T follicular helper cell (primary cell): ENCODE measurements around the gene ASRGL1.
"Not testable (repeated sequence)": the region's sequence is repeated elsewhere in the genome, so short reads cannot be mapped to it uniquely, and the experiment has no call there.

Source experiments
- DNase-seq: peaks from one replicate; pipeline ENCODE4 v3.0.0-alpha.2; 2020; ENCODE audit warnings: low read depth
- total RNA-seq, 2 experiments: gene quantifications; one replicate each; lab custom pipeline; 2026; lab: John Stamatoyannopoulos, UW

The ASRGL1 gene
- total RNA-seq = 1.0 to 1.4 reads per million in 2 experiments

GRCh38 chr11:62337303-62338181 is at the start of gene ASRGL1:
Gene ASRGL1, plus strand, starts transcription at chr11:62337448. Its CDS starts 530 bp downstream, at chr11:62337978.
- DNase-seq = peak; percentile 59

- DNase-seq = no peak
Measured at GRCh38 chr11:62295504-62295903, 41.7 kb upstream of the ASRGL1 start.

GRCh38 chr11:62298975-62299374 is 38.3 kb upstream of the ASRGL1 start, which contains the start of gene SCGB1D4:
Gene SCGB1D4, minus strand, starts transcription at chr11:62299075. Its CDS starts 65 bp downstream, at chr11:62299010.
- DNase-seq = no peak

DNA sequence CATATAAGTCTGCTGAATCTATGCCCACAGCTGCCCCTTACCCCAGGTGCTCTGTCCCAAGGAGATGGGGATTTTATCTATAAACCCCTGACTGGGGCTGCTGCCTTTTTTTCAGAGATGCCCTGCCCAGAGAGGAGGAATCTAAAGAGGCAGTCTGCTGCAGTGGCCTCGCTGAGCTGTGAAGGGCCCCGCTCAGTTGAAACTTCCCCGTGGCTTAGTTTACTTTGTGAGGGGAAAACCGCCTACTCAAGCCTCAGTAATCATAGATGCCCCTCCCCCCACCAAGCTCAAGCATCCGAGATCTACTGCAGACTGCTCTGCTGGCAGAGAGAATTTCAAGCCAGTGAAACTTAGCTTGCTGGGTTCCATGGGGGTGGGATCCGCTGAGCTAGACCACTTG is 31.0 kb upstream of the ASRGL1 start:
- DNase-seq = no peak

GRCh38 chr11:62307950-62308349 is 29.3 kb upstream of the ASRGL1 start:
- DNase-seq = no peak

DNA sequence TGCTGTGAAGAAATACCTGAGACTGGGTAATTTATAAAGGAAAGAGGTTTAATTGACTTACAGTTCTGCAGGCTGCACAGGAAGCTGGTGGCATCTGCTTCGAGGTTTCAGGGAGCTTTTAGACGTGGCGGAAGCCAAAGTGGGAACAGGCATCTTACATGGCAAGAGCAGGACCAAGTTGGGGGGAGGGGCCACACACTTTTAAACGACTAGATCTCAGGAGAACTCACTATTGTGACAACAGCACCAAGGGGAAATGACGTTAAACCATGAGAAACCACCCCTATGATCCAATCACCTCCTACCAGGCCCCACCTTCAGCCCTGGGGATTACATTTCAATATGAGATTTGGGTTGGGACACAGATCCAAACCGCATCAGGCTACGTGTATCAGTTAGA is 27.3 kb upstream of the ASRGL1 start:
- no peak for DNase-seq

DNA sequence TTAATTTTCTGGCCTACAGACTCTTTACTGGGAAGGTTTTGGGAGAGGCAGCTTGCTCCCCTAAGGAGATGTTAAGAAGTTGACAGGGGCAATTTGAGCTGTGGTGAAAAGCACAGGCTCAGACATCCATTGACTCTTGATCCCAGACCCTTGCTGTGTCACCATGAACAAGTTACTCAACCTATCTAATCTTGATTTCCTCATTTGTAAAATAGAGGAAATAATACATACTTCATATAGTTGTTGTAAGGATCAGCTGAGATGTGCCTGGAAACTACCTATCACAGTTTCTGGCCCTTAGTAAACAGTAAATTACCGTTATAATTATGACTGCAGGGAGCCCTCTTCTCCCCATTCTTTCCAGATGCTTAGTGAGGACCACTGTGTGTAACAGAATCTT is 21.8 kb upstream of the ASRGL1 start:
- no peak for DNase-seq

GRCh38 chr11:62322524-62322923 is 14.7 kb upstream of the ASRGL1 start:
- no peak for DNase-seq

DNA sequence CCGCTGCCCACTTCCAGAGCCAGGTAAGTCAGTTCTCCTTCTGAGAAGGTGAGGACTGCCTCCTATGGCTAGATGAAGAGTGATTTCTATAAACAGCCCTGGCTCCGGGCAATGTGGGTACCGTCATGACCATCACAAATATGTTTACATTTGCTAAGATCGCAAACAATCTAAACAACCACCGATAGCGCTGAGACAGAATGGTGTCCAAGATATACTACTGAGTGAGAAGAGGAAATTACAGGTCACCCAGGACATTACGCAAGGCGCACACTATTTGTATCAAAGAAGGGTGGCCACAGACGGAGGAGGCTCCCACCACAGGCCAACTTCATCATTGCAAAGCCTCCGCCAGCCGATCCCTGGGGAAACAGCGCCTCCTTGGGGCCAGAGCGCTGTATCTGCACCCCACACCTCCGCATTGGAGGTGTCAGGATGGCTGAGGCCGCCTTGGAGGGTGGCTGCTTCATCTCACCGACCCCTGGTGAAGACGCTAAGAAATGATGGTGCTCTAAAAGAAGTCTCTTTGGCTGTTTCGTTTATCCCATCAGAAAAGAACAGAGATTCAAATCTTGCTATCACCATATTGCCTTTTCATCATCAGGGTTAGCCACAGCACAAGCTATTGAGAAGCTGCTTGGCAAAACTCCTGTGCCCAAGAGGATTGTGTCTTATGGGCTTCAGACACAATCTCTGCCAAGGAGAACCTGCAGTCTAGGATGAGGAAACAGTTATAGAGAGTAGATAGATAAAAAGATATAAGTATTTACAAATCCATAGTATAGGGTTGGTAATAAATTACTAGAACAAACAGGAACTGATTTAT is 12.3 kb upstream of the ASRGL1 start:
- peak; percentile 31 for DNase-seq

DNA sequence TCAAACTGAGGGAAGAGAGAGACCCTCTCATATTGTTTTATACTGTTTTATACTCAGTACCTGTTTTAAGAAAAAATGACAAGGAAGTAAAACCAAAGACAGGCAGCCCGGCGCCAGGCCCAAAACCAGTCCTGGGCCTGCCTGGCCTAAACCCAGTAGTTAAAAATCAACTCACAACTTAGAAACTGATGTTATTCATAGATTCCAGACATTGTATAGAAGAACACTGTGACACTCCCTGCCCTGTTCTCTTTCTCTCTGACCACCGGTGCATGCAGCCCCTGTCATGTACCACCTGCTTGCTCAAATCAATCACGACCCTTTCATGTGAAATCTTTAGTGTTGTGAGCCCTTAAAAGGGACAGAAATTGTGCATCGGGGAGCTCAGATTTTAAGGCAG is 11.5 kb upstream of the ASRGL1 start:
- not testable (repeated sequence) for DNase-seq

- not testable (repeated sequence) for DNase-seq
Measured at GRCh38 chr11:62326719-62327118, 10.5 kb upstream of the ASRGL1 start.

DNA sequence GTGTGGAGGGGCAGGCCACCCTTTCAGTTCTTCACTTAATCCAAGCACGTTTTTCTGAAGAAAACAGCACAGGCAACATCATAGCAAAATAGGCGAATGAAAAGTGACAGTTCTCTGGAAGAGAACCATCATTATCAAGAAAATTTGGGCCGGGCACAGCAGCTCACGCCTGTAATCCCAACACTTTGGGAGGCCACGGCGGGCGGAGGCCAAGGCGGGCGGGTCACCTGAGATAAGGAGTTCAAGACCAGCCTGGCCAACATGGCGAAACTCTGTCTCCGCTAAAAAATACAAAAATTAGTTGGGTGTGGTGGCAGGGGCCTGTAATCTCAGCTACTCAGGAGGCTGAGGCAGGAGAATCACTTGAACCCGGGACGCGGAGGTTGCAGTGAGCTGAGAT is 9.7 kb upstream of the ASRGL1 start:
- DNase-seq = not testable (repeated sequence)

GRCh38 chr11:62331264-62331663 is 6.0 kb upstream of the ASRGL1 start:
- not testable (repeated sequence) for DNase-seq

- DNase-seq = no peak
Measured at GRCh38 chr11:62333768-62334167, 3.5 kb upstream of the ASRGL1 start.

GRCh38 chr11:62336949-62337302 is 322 bp upstream of the ASRGL1 start:
- DNase-seq = not testable (repeated sequence)

GRCh38 chr11:62338218-62338617 is 970 bp downstream of the ASRGL1 start:
- DNase-seq = no peak

- DNase-seq = peak; percentile 46
Measured at GRCh38 chr11:62340269-62340901, 3.1 kb downstream of the ASRGL1 start.

- no peak for DNase-seq
Measured at GRCh38 chr11:62341588-62341987, 4.3 kb downstream of the ASRGL1 start.

DNA sequence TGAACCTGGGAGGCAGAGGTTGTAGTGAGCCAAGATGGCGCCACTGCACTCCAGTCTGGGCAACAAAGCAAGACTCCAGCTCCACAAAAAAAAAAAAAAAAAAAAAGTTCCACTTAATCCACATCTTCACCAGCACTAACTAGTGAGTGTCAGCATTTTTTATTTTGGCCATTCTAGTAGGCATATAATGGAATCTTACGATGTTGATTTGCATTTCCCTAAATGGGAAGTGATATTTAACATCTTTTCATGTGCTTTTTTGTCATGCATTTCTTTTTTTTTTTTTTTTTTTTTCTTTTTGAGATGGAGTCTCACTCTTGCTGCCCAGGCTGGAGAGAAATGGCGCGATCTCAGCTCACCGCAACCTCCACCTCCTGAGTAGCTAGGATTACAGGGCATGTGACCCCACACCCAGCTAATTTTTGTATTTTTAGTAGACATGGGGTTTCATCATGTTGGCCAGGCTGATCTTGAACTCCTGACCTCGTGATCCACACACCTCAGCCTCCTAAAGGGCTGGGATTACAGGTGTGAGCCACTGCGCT is 6.5 kb downstream of the ASRGL1 start:
- not testable (repeated sequence) for DNase-seq

- DNase-seq = no peak
Measured at GRCh38 chr11:62344210-62344609, 7.0 kb downstream of the ASRGL1 start.

- no peak for DNase-seq
Measured at GRCh38 chr11:62345861-62346260, 8.6 kb downstream of the ASRGL1 start.
